Neutrophil (primary cell): Measurements from ENCODE around the gene EPB41L4B.

ENCODE experiments used
- H3K27ac ChIP-seq: fragments of 200-600 bp; sonication (generic); 2 replicates; pipeline ENCODE4 v1.5.1; 2016; ENCODE audit warnings: mild to moderate bottlenecking, moderate library complexity
- H3K27me3 ChIP-seq: fragments of 200-600 bp; sonication (generic); 2 replicates; pipeline ENCODE4 v1.6.0; 2016; ENCODE audit warnings: mild to moderate bottlenecking
- H3K36me3 ChIP-seq: fragments of 200-600 bp; sonication (generic); 2 replicates; pipeline ENCODE4 v1.5.1; 2017
- H3K4me1 ChIP-seq, 2 experiments: fragments of 200-600 bp in 1 of 2; sonication (generic) in 1 of 2; 1 replicate in 1 of 2; 2 replicates in 1 of 2; pipeline versions ENCODE4 v1.5.1 to v1.6.1; 2013 to 2016; ENCODE audit warnings: low read depth in 1 of 2, low read length in 1 of 2, mild to moderate bottlenecking in 1 of 2, moderate library complexity in 1 of 2; ENCODE audit not compliant: control insufficient read depth in 1 of 2, insufficient read depth in 1 of 2
- H3K4me3 ChIP-seq, 2 experiments: fragments of 200-600 bp in 1 of 2; sonication (generic) in 1 of 2; 1 replicate in 1 of 2; 2 replicates in 1 of 2; pipeline ENCODE4 v1.5.1; 2013 to 2016; ENCODE audit warnings: low read depth in 1 of 2, low read length in 1 of 2, mild to moderate bottlenecking in 1 of 2, moderate library complexity in 1 of 2
- H3K9me3 ChIP-seq: fragments of 200-600 bp; sonication (generic); 2 replicates; pipeline ENCODE4 v1.5.1; 2016
- TF ChIP-seq, protein P1 (sequence below): fragments of 200-600 bp; sonication (generic); IDR thresholded peaks from 2 replicates; pipeline ENCODE4 v1.5.1; 2016; ENCODE audit warnings: antibody characterized with exemption

EPB41L4B gene

DNA sequence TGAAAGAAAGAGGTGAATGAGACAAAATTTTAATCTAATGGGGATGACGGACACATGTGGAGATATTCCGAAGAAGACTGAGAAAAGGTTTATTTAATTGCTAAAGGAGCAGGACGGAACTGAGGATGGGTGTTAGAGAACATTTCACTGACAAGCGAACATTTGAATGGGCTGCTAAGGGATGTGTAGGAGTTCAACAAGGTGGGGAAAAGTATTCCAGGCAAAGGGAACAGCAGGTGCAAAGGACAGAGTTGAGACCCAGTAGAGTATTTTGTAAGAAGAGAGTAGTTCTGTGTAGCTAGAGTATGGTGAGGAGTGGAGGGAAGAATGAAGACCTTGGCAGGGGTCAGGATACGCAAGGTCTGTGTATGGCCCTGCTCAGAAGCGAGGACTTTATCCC lies 106.4 kb downstream of the EPB41L4B start:
- H3K36me3 ChIP-seq = no peaks in the 10 kb centered on the region
- peaks cover 29% of the 10 kb centered on the region for H3K27me3 ChIP-seq
- TF ChIP-seq, protein P1, sequence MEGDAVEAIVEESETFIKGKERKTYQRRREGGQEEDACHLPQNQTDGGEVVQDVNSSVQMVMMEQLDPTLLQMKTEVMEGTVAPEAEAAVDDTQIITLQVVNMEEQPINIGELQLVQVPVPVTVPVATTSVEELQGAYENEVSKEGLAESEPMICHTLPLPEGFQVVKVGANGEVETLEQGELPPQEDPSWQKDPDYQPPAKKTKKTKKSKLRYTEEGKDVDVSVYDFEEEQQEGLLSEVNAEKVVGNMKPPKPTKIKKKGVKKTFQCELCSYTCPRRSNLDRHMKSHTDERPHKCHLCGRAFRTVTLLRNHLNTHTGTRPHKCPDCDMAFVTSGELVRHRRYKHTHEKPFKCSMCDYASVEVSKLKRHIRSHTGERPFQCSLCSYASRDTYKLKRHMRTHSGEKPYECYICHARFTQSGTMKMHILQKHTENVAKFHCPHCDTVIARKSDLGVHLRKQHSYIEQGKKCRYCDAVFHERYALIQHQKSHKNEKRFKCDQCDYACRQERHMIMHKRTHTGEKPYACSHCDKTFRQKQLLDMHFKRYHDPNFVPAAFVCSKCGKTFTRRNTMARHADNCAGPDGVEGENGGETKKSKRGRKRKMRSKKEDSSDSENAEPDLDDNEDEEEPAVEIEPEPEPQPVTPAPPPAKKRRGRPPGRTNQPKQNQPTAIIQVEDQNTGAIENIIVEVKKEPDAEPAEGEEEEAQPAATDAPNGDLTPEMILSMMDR = no peak
- no peak overlapping the region for H3K27ac ChIP-seq
- no peaks in the 10 kb centered on the region for H3K4me1 ChIP-seq
- no peak overlapping the region for H3K4me3 ChIP-seq
- no peaks in the 10 kb centered on the region for H3K9me3 ChIP-seq

DNA sequence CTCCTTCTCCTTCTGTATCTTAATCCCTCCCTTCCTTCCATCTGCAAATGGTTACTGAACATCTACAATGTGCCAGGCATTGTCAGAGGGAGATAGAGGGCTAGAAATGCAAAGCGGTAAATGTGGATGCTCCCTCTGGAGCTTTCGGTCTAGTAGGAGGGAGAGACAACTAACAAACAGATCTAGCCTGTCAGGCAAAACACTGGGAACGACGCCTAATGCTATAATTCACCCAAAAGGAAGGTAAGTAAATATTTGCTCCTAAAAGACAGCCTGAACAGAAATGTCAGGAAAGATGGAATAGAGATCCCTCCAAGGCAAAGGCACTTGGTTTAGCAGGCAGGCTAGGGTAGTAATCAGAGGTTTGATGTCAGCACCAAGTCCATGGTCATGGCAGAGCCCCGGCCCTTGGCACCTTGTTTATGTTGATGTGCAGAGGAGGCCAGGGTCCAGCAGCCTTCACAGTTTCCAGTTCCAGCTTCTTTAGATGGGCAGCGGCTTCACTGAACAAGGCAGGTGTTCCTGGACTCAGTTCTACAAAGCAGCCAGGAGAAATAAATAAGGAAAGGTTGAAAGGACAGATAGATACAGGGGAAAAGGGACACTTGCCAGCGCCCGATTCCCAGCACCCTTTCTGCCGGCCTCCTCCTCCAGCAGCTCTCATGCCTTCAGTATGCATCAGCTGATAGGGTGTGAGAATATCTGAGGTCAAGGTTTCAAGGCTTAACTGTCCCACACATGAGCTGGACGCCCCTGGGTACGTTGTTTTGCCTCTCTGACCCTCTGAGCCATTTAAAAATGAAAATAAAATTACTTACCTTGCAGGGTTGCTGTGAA lies 107.4 kb downstream of the EPB41L4B start:
- Histone ChIP-seq H3K4me3 (no peak overlapping the region), H3K4me1 (no peaks in the 10 kb centered on the region), H3K27ac (no peak overlapping the region), H3K27me3 (peaks cover 34% of the 10 kb centered on the region), H3K9me3 (no peaks in the 10 kb centered on the region), H3K36me3 (no peaks in the 10 kb centered on the region)
- TF ChIP-seq, protein P1 = no peak

GRCh38 chr9:109212768-109213167 lies 108.1 kb downstream of the EPB41L4B start:
- TF ChIP-seq, protein P1 = no peak
- H3K27ac ChIP-seq = no peak overlapping the region
- H3K27me3 ChIP-seq = peaks cover 36% of the 10 kb centered on the region
- H3K4me1 ChIP-seq = no peaks in the 10 kb centered on the region
- H3K9me3 ChIP-seq = no peaks in the 10 kb centered on the region
- no peak overlapping the region for H3K4me3 ChIP-seq
- H3K36me3 ChIP-seq = no peaks in the 10 kb centered on the region

- TF ChIP-seq, protein P1 = no peak
- Histone ChIP-seq H3K36me3 (no peaks in the 10 kb centered on the region), H3K9me3 (no peaks in the 10 kb centered on the region), H3K4me3 (no peak overlapping the region), H3K27me3 (peaks cover 36% of the 10 kb centered on the region), H3K27ac (no peak overlapping the region), H3K4me1 (no peaks in the 10 kb centered on the region)
Observed at GRCh38 chr9:109206670-109207069, 114.2 kb downstream of the EPB41L4B start.

DNA sequence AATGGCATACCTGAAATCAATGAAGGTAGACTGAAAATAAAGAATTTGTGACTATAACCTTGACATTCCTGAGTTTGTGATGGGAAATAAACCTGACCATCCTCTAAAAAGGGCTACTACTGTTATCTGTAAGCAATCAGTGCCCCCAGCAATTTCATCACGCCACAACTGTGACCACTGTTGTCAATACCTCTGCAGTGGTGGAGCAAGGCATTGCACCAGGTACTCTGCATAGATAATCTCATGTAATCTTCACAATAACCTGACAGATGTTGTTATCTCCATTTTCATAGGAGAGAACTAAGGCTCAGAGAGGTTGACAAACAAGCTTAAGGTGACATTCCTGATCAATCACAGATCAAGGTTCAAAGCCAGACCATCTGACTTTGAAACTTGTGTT lies 115.3 kb downstream of the EPB41L4B start:
- Histone ChIP-seq H3K4me3 (no peak overlapping the region), H3K27me3 (peaks cover 36% of the 10 kb centered on the region), H3K36me3 (no peaks in the 10 kb centered on the region), H3K9me3 (no peaks in the 10 kb centered on the region), H3K4me1 (no peaks in the 10 kb centered on the region), H3K27ac (no peak overlapping the region)
- TF ChIP-seq, protein P1 = no peak
